ENCODE results near the gene GALNT10.

The GALNT10 gene

GRCh38 chr5:154268073-154268472, 77.5 kb downstream of the GALNT10 start:
- no peak for DNase-seq

GRCh38 chr5:154269414-154269813, 78.9 kb downstream of the GALNT10 start:
- no peak for DNase-seq

- no peak for DNase-seq
Observed at GRCh38 chr5:154271466-154271865, 80.9 kb downstream of the GALNT10 start.

GRCh38 chr5:154271936-154272514, 81.5 kb downstream of the GALNT10 start:
- no peak for DNase-seq

- DNase-seq = no peak
Observed at GRCh38 chr5:154273028-154273617, 82.6 kb downstream of the GALNT10 start.

GRCh38 chr5:154273963-154274827, 83.7 kb downstream of the GALNT10 start:
- no peak for DNase-seq

- no peak for DNase-seq
Observed at GRCh38 chr5:154274828-154275185, 84.3 kb downstream of the GALNT10 start.

GRCh38 chr5:154275566-154275965, 85.0 kb downstream of the GALNT10 start:
- DNase-seq = no peak

- DNase-seq = no peak
Observed at GRCh38 chr5:154276261-154276972, 85.9 kb downstream of the GALNT10 start.

GRCh38 chr5:154276973-154277331, 86.4 kb downstream of the GALNT10 start:
- DNase-seq = no peak

GRCh38 chr5:154277499-154277898, 87.0 kb downstream of the GALNT10 start:
- no peak for DNase-seq

GRCh38 chr5:154278186-154278585, 87.7 kb downstream of the GALNT10 start:
- DNase-seq = no peak

GRCh38 chr5:154278908-154279307, 88.4 kb downstream of the GALNT10 start:
- DNase-seq = no peak

GRCh38 chr5:154284433-154284832, 93.9 kb downstream of the GALNT10 start:
- DNase-seq = no peak

GRCh38 chr5:154285661-154286408, 95.3 kb downstream of the GALNT10 start:
- no peak for DNase-seq

GRCh38 chr5:154286557-154286956, 96.0 kb downstream of the GALNT10 start:
- no peak for DNase-seq

GRCh38 chr5:154287136-154287535, 96.6 kb downstream of the GALNT10 start:
- no peak for DNase-seq

GRCh38 chr5:154288145-154288544, 97.6 kb downstream of the GALNT10 start:
- no peak for DNase-seq

GRCh38 chr5:154291917-154292316, 101.4 kb downstream of the GALNT10 start:
- DNase-seq = no peak

GRCh38 chr5:154293219-154293618, 102.7 kb downstream of the GALNT10 start:
- no peak for DNase-seq

GRCh38 chr5:154295551-154295950, 105.0 kb downstream of the GALNT10 start:
- no peak for DNase-seq

GRCh38 chr5:154296525-154297159, 106.1 kb downstream of the GALNT10 start:
- no peak for DNase-seq

Measured in NCI-H526 treated with DMSO at 0.1 percent for 48 hours (cell line).